Measurements from ENCODE around the gene TBL1Y.

TBL1Y gene

DNA sequence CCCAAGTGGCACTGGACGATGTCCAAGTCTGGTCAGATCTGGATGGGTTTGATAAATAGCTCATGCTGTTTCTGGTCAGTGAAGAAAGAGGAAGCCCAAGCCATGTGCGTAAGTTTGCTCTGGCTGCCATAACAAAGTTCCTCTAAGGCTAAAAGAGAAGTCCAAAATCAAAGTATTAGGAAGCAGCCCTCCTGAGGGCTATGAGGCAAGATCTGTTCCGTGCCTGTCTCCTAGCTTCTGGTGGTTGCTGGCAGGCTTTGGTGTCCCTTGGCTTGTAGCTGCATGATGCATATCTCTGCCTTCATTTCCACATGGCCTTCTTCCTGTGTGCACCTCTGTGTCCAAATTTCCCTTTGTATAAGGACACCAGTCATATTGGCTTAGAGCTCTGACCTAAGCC, 81.5 kb downstream of the TBL1Y start:
- Histone ChIP-seq H3K9me2 (replicated peaks; ENCODE audit: control insufficient read depth, low read length) (no peaks in the 10 kb centered on the region), H3K27ac (ENCODE audit: low read depth, low read length) (no peak overlapping the region), H3F3A (ENCODE audit: control insufficient read depth, insufficient read depth) (no peaks in the 10 kb centered on the region), H3K9me3 (ENCODE audit: control insufficient read depth, insufficient read depth, low read length) (no peaks in the 10 kb centered on the region), H4K20me1 (ENCODE audit: control insufficient read depth, insufficient read depth, low read depth, low read length) (no peaks in the 10 kb centered on the region), H3K4me2 (ENCODE audit: low read length) (no peak overlapping the region), H3K36me3 (ENCODE audit: control insufficient read depth, low read length) (peaks cover under 1% of the 10 kb centered on the region; the same call in 1 of the 2 replicates), H3K4me3 (ENCODE audit: low read length) (no peak overlapping the region), H3K4me1 (ENCODE audit: control insufficient read depth, low read length) (peaks cover 14% of the 10 kb centered on the region), H3K27me3 (ENCODE audit: control insufficient read depth, low read length) (no peaks in the 10 kb centered on the region), H3K79me2 (ENCODE audit: control insufficient read depth, low read length) (peaks cover 7% of the 10 kb centered on the region)
- TF ChIP-seq CTCF (IDR thresholded peaks at IDR 0.05; ENCODE audit: low read depth, low read length, poor library complexity, severe bottlenecking) (no peak), EZH2phosphoT487 (IDR thresholded peaks at IDR 0.05; ENCODE audit: borderline replicate concordance, low read length) (no peak)

GRCh38 chrY:6995987-6996386, 85.5 kb downstream of the TBL1Y start:
- H3K27ac ChIP-seq (ENCODE audit: low read depth, low read length): no peak overlapping the region

GRCh38 chrY:6997503-6998066, 87.1 kb downstream of the TBL1Y start:
- no peaks in the 10 kb centered on the region for H4K20me1 ChIP-seq (ENCODE audit: control insufficient read depth, insufficient read depth, low read depth, low read length)
- no peak overlapping the region for H3K4me3 ChIP-seq (ENCODE audit: low read length)
- no peaks in the 10 kb centered on the region for H3K9me2 ChIP-seq (replicated peaks; ENCODE audit: control insufficient read depth, low read length)
- no peaks in the 10 kb centered on the region for H3K9me3 ChIP-seq (ENCODE audit: control insufficient read depth, insufficient read depth, low read length)
- no peaks in the 10 kb centered on the region for H3K27me3 ChIP-seq (ENCODE audit: control insufficient read depth, low read length)
- H3K4me1 ChIP-seq (ENCODE audit: control insufficient read depth, low read length): peaks cover 35% of the 10 kb centered on the region
- H3F3A ChIP-seq (ENCODE audit: control insufficient read depth, insufficient read depth): 0 out of 2 replicates have a peak, but pooled peaks cover 2% of the 10 kb centered on the region
- no peak overlapping the region for H3K4me2 ChIP-seq (ENCODE audit: low read length)
- TF ChIP-seq CTCF (IDR thresholded peaks at IDR 0.05; ENCODE audit: low read depth, low read length, poor library complexity, severe bottlenecking): no peak
- no peak for TF ChIP-seq EZH2phosphoT487 (IDR thresholded peaks at IDR 0.05; ENCODE audit: borderline replicate concordance, low read length)
- no peak overlapping the region for H3K27ac ChIP-seq (ENCODE audit: low read depth, low read length)
- no peaks in the 10 kb centered on the region for H3K79me2 ChIP-seq (ENCODE audit: control insufficient read depth, low read length)
- H3K36me3 ChIP-seq (ENCODE audit: control insufficient read depth, low read length): peaks cover 9% of the 10 kb centered on the region; the same call in 1 of the 2 replicates

More at GRCh38 chrY:6995987-6996386, 85.5 kb downstream of the TBL1Y start:
- Histone ChIP-seq H3K4me2 (ENCODE audit: low read length) (no peak overlapping the region), H3F3A (ENCODE audit: control insufficient read depth, insufficient read depth) (0 out of 2 replicates have a peak, but pooled peaks cover 2% of the 10 kb centered on the region), H4K20me1 (ENCODE audit: control insufficient read depth, insufficient read depth, low read depth, low read length) (no peaks in the 10 kb centered on the region), H3K4me1 (ENCODE audit: control insufficient read depth, low read length) (peaks cover 25% of the 10 kb centered on the region), H3K9me2 (replicated peaks; ENCODE audit: control insufficient read depth, low read length) (no peaks in the 10 kb centered on the region), H3K4me3 (ENCODE audit: low read length) (no peak overlapping the region), H3K36me3 (ENCODE audit: control insufficient read depth, low read length) (peaks cover 6% of the 10 kb centered on the region; the same call in 1 of the 2 replicates), H3K27me3 (ENCODE audit: control insufficient read depth, low read length) (no peaks in the 10 kb centered on the region), H3K79me2 (ENCODE audit: control insufficient read depth, low read length) (peaks cover 3% of the 10 kb centered on the region), H3K9me3 (ENCODE audit: control insufficient read depth, insufficient read depth, low read length) (no peaks in the 10 kb centered on the region)
- TF ChIP-seq EZH2phosphoT487 (IDR thresholded peaks at IDR 0.05; ENCODE audit: borderline replicate concordance, low read length): no peak
- no peak for TF ChIP-seq CTCF (IDR thresholded peaks at IDR 0.05; ENCODE audit: low read depth, low read length, poor library complexity, severe bottlenecking)

All from DOHH2 (cell line).